ENCODE results near the gene THSD8.

The THSD8 gene

DNA sequence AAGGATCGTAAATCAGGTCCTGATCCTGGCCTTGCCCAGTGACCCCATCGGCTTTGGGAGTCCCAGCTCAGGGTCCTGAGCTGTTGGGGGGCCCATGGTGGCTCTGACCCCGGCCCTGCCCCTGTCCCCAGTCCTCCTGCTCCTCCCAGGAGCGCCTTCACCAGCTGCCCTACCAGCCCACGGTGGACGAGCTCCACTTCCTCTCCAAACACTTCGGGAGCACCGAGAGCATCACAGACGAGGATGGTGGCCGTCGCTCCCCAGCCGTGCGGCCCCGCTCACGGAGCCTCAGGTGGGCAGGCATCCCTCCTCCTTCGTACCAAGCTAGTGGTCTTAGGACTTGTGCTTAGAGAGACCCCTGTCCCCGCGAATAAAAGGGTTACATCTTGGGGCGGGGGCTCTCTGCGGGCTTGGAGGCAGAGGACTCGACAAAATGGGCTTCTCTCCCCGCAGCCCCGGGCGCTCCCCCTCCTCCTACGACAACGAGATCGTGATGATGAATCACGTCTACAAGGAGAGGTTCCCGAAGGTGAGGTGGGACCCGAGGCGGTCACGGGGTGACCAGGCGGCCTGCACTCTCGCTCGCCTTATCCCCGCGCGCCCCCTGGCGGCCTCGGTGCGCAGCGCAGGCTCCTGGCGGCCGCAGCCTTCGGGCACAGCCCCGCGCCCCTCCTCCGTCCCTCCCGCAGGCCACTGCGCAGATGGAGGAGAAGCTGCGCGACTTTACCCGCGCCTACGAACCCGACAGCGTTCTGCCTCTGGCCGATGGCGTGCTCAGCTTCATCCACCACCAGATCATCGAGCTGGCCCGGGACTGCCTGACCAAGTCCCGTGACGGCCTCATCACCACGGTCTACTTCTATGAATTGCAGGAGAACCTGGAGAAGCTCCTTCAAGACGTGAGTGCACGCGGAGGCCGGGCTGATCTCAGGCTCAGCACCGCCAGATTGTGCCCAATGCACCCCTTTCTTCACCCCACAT lies 45.6 kb downstream of the THSD8 start:
- TF ChIP-seq YY1 (IDR thresholded peaks at IDR 0.05; ENCODE audit: insufficient read depth, insufficient read length) (no peak), SUZ12 (IDR thresholded peaks at IDR 0.05; ENCODE audit: extremely low read depth, insufficient read depth, insufficient read length) (no peak), ZNF274 (IDR thresholded peaks at IDR 0.05; ENCODE audit: low read depth, low read length) (no peak)
- DNase-seq (ENCODE audit: low read depth, low spot score), result peak; percentile 61
- peaks cover 11% of the 10 kb centered on the region for H3K4me1 ChIP-seq (ENCODE audit: insufficient read depth, insufficient read length)
- H3K27me3 ChIP-seq (ENCODE audit: insufficient read depth, insufficient read length), result peaks cover 14% of the 10 kb centered on the region
- H3K9ac ChIP-seq (ENCODE audit: insufficient read length, low read depth), result peak overlapping the region; percentile 71
- peak overlapping the region; percentile 19 for H3K4me3 ChIP-seq (ENCODE audit: insufficient read length, low read depth)
- H3K36me3 ChIP-seq (ENCODE audit: insufficient read depth, insufficient read length, low read length), result peaks cover 2% of the 10 kb centered on the region
- no peaks in the 10 kb centered on the region for H3K9me3 ChIP-seq (ENCODE audit: insufficient read depth, low read length)
